GM23248 (cell line): Measurements from ENCODE around the gene CREB5.

Experiments used
- EZH2 ChIP-seq: fragments of 200-600 bp; sonication (generic); IDR thresholded peaks from 2 replicates; pipeline ENCODE4 v1.6.1; 2018; ENCODE audit warnings: antibody characterized with exemption, mild to moderate bottlenecking; ENCODE audit not compliant: insufficient read depth, poor library complexity, severe bottlenecking
- EZH2phosphoT487 ChIP-seq: fragments of 200-600 bp; sonication (generic); IDR thresholded peaks from 2 replicates; pipeline ENCODE4 v1.6.1; 2018; ENCODE audit warnings: antibody characterized with exemption, moderate library complexity, mild to moderate bottlenecking, low read depth; ENCODE audit not compliant: insufficient read depth

- no peak for TF ChIP-seq EZH2
- TF ChIP-seq EZH2phosphoT487: no peak
These were observed 362.1 kb downstream of the CREB5 start for GRCh38 chr7:28774261-28774988.
